Common myeloid progenitor, CD34-positive (primary cell): ENCODE results near the gene GRIP1.

Experiments used
- CTCF ChIA-PET: fragments of 350-600 bp; sonication (Branson Sonifier 250); formaldehyde crosslinking; loops from one replicate; lab custom pipeline; 2021; ENCODE audit warnings: antibody characterized with exemption; lab: Charles Lee
- POLR2A ChIA-PET: fragments of 350-600 bp; sonication (Branson Sonifier 250); formaldehyde crosslinking; loops from one replicate; lab custom pipeline; 2021; ENCODE audit warnings: antibody characterized with exemption; lab: Charles Lee
- DNase-seq, 3 donors: peaks; one replicate each; pipeline versions ENCODE4 v3.0.0 to v3.0.0-alpha.2; 2013
- H3K27ac ChIP-seq, 2 experiments: 1 replicate in 1 of 2; 2 replicates in 1 of 2; pipeline ENCODE4 v1.7.0; 2013; ENCODE audit warnings: inconsistent platforms in 2 of 2, low read length in 2 of 2, mild to moderate bottlenecking in 2 of 2, low read depth in 1 of 2, moderate library complexity in 1 of 2; ENCODE audit not compliant: severe bottlenecking in 2 of 2, insufficient read depth in 1 of 2, poor library complexity in 1 of 2
- H3K27me3 ChIP-seq, 5 experiments: replicated peaks in 2 of 5; 1 replicate in 3 of 5; 2 replicates in 2 of 5; pipeline versions ENCODE4 v1.6.1 to v1.7.0; 2013; ENCODE audit warnings: low read length in 4 of 5, mild to moderate bottlenecking in 2 of 5, moderate library complexity in 2 of 5, inconsistent platforms in 1 of 5; ENCODE audit not compliant: insufficient read depth in 5 of 5, control insufficient read depth in 4 of 5
- H3K36me3 ChIP-seq, 4 experiments: 1 replicate in 2 of 4; 2 replicates in 2 of 4; pipeline versions ENCODE4 v1.6.1 to v1.7.0; 2013; ENCODE audit warnings: low read length in 3 of 4, control low read depth in 1 of 4, mild to moderate bottlenecking in 1 of 4; ENCODE audit not compliant: control insufficient read depth in 4 of 4, insufficient read depth in 4 of 4
- H3K4me1 ChIP-seq, 4 experiments: 1 replicate in 3 of 4; 2 replicates in 1 of 4; pipeline versions ENCODE4 v1.6.1 to v1.7.1; 2013; ENCODE audit warnings: low read length in 3 of 4, mild to moderate bottlenecking in 3 of 4, control low read depth in 1 of 4, inconsistent platforms in 1 of 4, moderate library complexity in 1 of 4; ENCODE audit not compliant: control insufficient read depth in 4 of 4, insufficient read depth in 4 of 4; ENCODE audit errors: control extremely low read depth in 1 of 4
- H3K4me3 ChIP-seq, 7 experiments: 1 replicate in 4 of 7; 2 replicates in 3 of 7; pipeline versions ENCODE4 v1.5.1 to v1.7.0; 2013; ENCODE audit warnings: mild to moderate bottlenecking in 7 of 7, low read length in 6 of 7, moderate library complexity in 6 of 7, inconsistent platforms in 2 of 7, low read depth in 2 of 7, control low read depth in 1 of 7; ENCODE audit not compliant: insufficient read depth in 4 of 7, control insufficient read depth in 1 of 7; ENCODE audit errors: extremely low read depth in 1 of 7
- H3K9me3 ChIP-seq, 5 experiments: 1 replicate in 4 of 5; 2 replicates in 1 of 5; pipeline versions ENCODE4 v1.6.1 to v1.7.1; 2013; ENCODE audit warnings: low read length in 4 of 5, mild to moderate bottlenecking in 2 of 5, inconsistent platforms in 1 of 5, low read depth in 1 of 5, moderate library complexity in 1 of 5; ENCODE audit not compliant: control insufficient read depth in 4 of 5, insufficient read depth in 2 of 5; ENCODE audit errors: control extremely low read depth in 1 of 5
- WGBS: methylation state at CpG from one replicate; pipeline ENCODE4 v1.1.5; 2013; ENCODE audit not compliant: insufficient coverage; 5-methylcytosine and 5-hydroxymethylcytosine counted together

The GRIP1 gene

DNA sequence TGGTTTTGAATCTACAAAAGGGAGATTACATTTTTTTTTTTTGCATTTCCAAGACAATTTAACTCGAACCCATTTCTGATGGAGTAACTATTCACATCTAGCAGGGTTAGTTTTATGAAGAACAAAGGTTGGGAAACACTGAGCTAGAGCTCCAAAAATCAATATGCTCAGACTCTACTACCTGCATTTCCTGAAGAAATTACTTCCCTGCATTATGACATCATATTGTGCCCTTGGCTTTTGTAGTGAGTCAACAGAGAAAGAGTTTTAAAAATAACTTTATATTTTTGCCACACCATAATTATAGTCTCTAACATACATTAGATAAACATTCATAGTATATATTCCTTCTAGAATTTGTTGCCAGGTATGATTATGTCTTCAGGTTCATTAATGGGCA, 14.8 kb downstream of the GRIP1 start:
- DNase-seq = no peak
- H3K9me3 ChIP-seq = no peaks in the 10 kb centered on the region
- H3K27me3 ChIP-seq = no peaks in the 10 kb centered on the region
- H3K27ac ChIP-seq = no peak overlapping the region
- no peaks in the 10 kb centered on the region for H3K36me3 ChIP-seq
- CTCF ChIA-PET = interaction anchor here (0.8 kb wide), 1 partner anchor 25 kb away, joined by 3 read pairs; no protein-coding TSS in a partner anchor
- peaks cover 0 to 9% (median 3%) of the 10 kb centered on the region in 4 experiments for H3K4me1 ChIP-seq
- POLR2A ChIA-PET = no interaction called here
- no peak overlapping the region for H3K4me3 ChIP-seq
- WGBS = no CpG with 5 or more reads among the region's 1 CpG

- 99% methylated on average over 4 of the region's 5 CpGs for WGBS
- Histone ChIP-seq H3K36me3 (no peaks in the 10 kb centered on the region), H3K27ac (no peak overlapping the region), H3K27me3 (no peaks in the 10 kb centered on the region), H3K4me1 (peaks cover 0 to 9% (median 3%) of the 10 kb centered on the region in 4 experiments), H3K9me3 (no peaks in the 10 kb centered on the region), H3K4me3 (no peak overlapping the region)
- DNase-seq = no peak
- CTCF ChIA-PET = no interaction called here
- POLR2A ChIA-PET = interaction anchor here (0.5 kb wide), 1 partner anchor 1331 kb away, joined by 3 read pairs; no protein-coding TSS in a partner anchor
Observed at GRCh38 chr12:66663611-66664010, 15.3 kb downstream of the GRIP1 start.

DNA sequence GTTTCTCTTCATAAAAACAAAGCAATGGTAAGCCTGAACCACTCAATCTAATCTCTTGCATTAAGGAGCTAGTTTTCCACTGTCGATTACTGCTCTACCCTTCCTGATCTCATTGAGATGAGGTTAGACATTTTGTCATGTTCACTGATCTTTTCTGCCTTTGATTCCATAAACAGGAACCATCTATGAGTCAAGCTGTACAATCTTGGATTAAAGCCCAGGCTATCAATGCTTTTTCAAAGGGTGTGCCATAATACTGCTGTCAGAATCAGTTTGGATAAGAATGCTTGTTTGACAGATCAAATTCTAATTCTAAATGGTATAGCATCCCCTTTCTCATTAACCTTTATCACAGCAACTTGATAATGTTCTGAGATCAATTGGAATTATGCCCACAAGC, 16.1 kb downstream of the GRIP1 start:
- H3K9me3 ChIP-seq = no peaks in the 10 kb centered on the region
- ChIA-PET POLR2A (interaction anchor here (0.5 kb wide), 1 partner anchor 1332 kb away, joined by 3 read pairs; no protein-coding TSS in a partner anchor), CTCF (no interaction called here)
- peak; percentile 2 to 53 (median 40) for DNase-seq
- WGBS = 0% methylated on average over 1 of the region's 1 CpG
- no peak overlapping the region for H3K4me3 ChIP-seq
- peaks cover 0 to 9% (median 3%) of the 10 kb centered on the region in 4 experiments for H3K4me1 ChIP-seq
- no peak overlapping the region for H3K27ac ChIP-seq
- no peaks in the 10 kb centered on the region for H3K36me3 ChIP-seq
- H3K27me3 ChIP-seq = no peaks in the 10 kb centered on the region

DNA sequence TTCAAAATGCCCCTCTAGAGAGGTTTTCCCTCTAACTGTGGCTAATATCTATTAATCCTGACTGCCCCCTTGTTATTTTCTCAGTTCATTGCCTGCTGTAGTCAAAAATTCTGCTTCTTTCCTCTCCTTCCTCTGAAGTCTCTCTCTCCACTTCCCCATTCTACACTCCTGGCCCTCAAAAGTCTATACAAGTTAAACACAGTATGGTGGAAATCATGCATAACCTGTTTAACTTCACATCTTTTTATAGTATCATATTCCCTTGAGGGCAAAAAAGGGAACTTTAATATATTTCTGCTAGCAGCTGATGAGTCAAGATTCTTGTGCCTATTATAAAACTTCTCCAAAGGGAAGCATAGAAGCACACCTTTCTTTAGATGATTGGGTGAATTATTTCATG, 16.7 kb downstream of the GRIP1 start:
- peak; percentile 3 to 60 (median 48) for DNase-seq
- Histone ChIP-seq H3K4me1 (peaks cover 0 to 9% (median 3%) of the 10 kb centered on the region in 4 experiments), H3K9me3 (no peaks in the 10 kb centered on the region), H3K27me3 (no peaks in the 10 kb centered on the region), H3K36me3 (no peaks in the 10 kb centered on the region), H3K27ac (no peak overlapping the region), H3K4me3 (no peak overlapping the region)
- CTCF ChIA-PET = no interaction called here
- POLR2A ChIA-PET = no interaction called here

DNA sequence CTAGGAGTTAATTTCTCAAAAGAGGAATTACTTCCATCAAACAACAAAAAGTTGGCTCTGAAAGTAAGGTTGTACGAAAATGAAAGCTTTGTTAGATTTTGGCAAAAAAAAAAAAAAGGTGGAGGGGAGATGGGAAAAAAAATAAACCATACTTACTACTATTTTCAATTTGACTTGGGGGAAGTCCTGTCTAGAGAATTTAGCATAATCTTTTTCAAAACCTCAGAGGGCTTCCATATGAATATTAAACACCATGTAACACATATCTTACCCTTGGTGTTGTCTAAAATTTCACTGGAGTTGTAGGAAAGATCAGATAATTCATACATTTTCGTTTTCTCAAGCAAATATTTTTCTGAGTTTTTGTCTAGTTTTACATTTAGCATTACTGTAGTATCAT, 17.5 kb downstream of the GRIP1 start:
- no CpG with 5 or more reads among the region's 2 CpGs for WGBS
- Histone ChIP-seq H3K9me3 (no peaks in the 10 kb centered on the region), H3K27me3 (no peaks in the 10 kb centered on the region), H3K36me3 (no peaks in the 10 kb centered on the region), H3K27ac (no peak overlapping the region), H3K4me3 (no peak overlapping the region), H3K4me1 (peaks cover 0 to 9% (median 3%) of the 10 kb centered on the region in 4 experiments)
- CTCF ChIA-PET = no interaction called here
- no peak for DNase-seq
- POLR2A ChIA-PET = no interaction called here

DNA sequence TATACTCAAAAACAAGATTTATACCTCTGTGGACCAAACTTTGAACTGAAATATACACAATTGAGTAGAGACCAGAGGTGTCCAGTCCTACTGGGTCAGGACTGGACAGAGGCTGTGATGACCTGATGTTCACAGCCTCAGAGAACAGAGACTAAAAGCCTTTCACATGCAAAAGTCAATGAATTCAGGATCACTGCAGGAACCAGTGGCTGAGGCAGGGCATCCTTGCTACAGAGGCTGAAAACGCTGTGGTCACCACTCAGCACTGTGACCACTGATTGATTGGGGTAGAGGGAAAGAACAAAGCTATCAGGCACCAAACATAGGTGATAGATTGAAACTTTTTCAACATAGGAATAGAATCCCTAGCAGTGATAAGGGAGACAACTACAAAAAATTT, 25.1 kb downstream of the GRIP1 start:
- no peaks in the 10 kb centered on the region for H3K9me3 ChIP-seq
- ChIA-PET CTCF (no interaction called here), POLR2A (no interaction called here)
- H3K4me3 ChIP-seq = no peak overlapping the region
- no peak for DNase-seq
- no CpG with 5 or more reads among the region's 1 CpG for WGBS
- no peaks in the 10 kb centered on the region for H3K36me3 ChIP-seq
- H3K27me3 ChIP-seq = no peaks in the 10 kb centered on the region
- H3K27ac ChIP-seq = no peak overlapping the region
- H3K4me1 ChIP-seq = no peaks in the 10 kb centered on the region

- DNase-seq = no peak
- H3K27me3 ChIP-seq = no peaks in the 10 kb centered on the region
- H3K27ac ChIP-seq = no peak overlapping the region
- no peaks in the 10 kb centered on the region for H3K9me3 ChIP-seq
- H3K4me3 ChIP-seq = no peak overlapping the region
- no peaks in the 10 kb centered on the region for H3K36me3 ChIP-seq
- 100% methylated on average over 5 of the region's 10 CpGs for WGBS
- CTCF ChIA-PET = interaction anchor here (1.0 kb wide), 1 partner anchor 45 kb away, joined by 3 read pairs; no protein-coding TSS in a partner anchor
- H3K4me1 ChIP-seq = no peaks in the 10 kb centered on the region
- POLR2A ChIA-PET = interaction anchor here (0.9 kb wide), 1 partner anchor 74 kb away, joined by 3 read pairs; no protein-coding TSS in a partner anchor
Observed at GRCh38 chr12:66648033-66648735, 30.7 kb downstream of the GRIP1 start.
